Spleen (tissue), 7 donors: Measurements from ENCODE around the gene KCP.

Experiments
- POLR2A ChIP-seq, 3 donors: fragments of 450-650 bp; IDR thresholded peaks; one replicate each; pipeline ENCODE4 v1.5.1; 2017; ENCODE audit warnings: antibody characterized with exemption in 3 of 3, mild to moderate bottlenecking in 1 of 3
- POLR2AphosphoS5 ChIP-seq, 3 donors: sonication (generic); formaldehyde crosslinking; IDR thresholded peaks; one replicate each; pipeline ENCODE4 v1.5.1; 2017; ENCODE audit warnings: antibody characterized with exemption in 3 of 3
- TF ChIP-seq, protein P1 (sequence below), 11 experiments: fragments of 200-600 bp in 7 of 11; fragments of 450-650 bp in 4 of 11; sonication (generic) in 4 of 11; IDR thresholded peaks in 8 of 11; conservative IDR thresholded peaks in 3 of 11; 1 replicate in 7 of 11; 2 replicates in 4 of 11; pipeline versions ENCODE4 v1.4.0 to v1.8.0; 2016 to 2021; ENCODE audit warnings: antibody characterized with exemption in 11 of 11, inconsistent platforms in 4 of 11, mild to moderate bottlenecking in 1 of 11
- donor health status: DM: no; HTN: no; CAD: no; lungs with moderate emphysema.
- donor health status: DM: no; HTN: no; CAD: no.
- donor health status: DM: no; HTN: no; CAD: no.

DNA sequence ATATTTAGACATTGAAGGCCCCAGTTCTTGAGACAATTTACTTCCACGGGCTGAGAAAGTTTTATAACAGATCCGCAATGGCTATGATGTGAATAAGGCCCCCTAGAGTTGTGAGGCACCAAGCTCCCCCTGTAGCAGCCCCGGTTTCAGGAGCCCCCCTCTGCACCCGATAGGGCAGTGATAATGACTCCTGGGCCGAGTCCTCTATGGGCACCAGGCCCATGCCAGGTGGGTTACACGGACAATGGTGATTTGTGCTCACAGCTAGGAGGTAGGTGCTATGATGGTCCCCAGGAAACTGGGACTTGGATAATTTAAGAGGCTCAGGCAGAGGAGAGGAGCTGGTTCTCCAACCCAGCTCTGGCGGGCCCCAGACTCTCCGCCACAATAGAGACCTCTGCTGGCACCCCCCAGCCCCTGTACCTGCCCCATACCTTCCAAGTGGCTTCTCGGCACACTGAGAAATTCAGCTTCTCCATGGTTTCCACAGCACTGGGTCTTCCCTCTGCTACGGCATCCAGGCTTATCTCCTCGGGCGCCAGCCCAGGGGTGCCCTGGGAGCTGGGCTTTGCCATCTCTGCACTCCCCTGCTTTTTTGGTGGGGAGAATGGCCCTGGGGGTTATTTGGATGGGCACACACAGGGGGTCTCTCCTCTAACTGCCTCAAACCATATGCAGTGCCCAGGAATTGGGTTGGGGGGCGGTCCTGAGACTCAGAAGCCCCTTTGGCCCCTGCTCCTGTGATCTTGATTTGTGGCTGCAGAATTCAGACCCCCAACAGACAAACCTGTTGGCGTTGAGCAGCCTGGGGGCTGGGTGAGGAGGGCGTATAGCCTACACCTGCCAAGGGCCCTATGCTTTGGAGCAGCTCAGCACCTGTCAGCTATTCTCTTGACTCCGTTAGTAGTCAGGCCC is 12.2 kb upstream of the KCP start:
- TF ChIP-seq POLR2AphosphoS5 (IDR thresholded peaks at IDR 0.05), result no peak
- TF ChIP-seq, protein P1, sequence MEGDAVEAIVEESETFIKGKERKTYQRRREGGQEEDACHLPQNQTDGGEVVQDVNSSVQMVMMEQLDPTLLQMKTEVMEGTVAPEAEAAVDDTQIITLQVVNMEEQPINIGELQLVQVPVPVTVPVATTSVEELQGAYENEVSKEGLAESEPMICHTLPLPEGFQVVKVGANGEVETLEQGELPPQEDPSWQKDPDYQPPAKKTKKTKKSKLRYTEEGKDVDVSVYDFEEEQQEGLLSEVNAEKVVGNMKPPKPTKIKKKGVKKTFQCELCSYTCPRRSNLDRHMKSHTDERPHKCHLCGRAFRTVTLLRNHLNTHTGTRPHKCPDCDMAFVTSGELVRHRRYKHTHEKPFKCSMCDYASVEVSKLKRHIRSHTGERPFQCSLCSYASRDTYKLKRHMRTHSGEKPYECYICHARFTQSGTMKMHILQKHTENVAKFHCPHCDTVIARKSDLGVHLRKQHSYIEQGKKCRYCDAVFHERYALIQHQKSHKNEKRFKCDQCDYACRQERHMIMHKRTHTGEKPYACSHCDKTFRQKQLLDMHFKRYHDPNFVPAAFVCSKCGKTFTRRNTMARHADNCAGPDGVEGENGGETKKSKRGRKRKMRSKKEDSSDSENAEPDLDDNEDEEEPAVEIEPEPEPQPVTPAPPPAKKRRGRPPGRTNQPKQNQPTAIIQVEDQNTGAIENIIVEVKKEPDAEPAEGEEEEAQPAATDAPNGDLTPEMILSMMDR (IDR thresholded peaks at IDR 0.05 in 8 of 11, conservative IDR thresholded peaks at IDR 0.05 in 3 of 11), result no peak
- TF ChIP-seq POLR2A (IDR thresholded peaks at IDR 0.05), result no peak
